Osteocyte (in vitro differentiated cells): Measurements from ENCODE around the gene KCNIP4. TPM values are rescaled to one million over a fixed set of nuclear protein-coding genes. Genes with fewer than 3 reads are reported as not detected.
"Not testable (repeated sequence)": the region's sequence is repeated elsewhere in the genome, so short reads cannot be mapped to it uniquely, and the experiment has no call there.

Experiments used
- DNase-seq: peaks from one replicate; pipeline ENCODE4 v3.0.0; 2021; ENCODE audit warnings: mixed read lengths; ENCODE audit not compliant: unreplicated experiment; ENCODE audit errors: extremely low spot score
- H3K27ac Mint-ChIP-seq: one replicate; pipeline ENCODE4 v1.8.0; 2021; ENCODE audit warnings: mild to moderate bottlenecking, mixed read lengths; ENCODE audit not compliant: unreplicated experiment
- H3K27me3 Mint-ChIP-seq: one replicate; pipeline ENCODE4 v1.8.0; 2021; ENCODE audit warnings: mixed read lengths; ENCODE audit not compliant: unreplicated experiment
- H3K36me3 Mint-ChIP-seq: one replicate; pipeline ENCODE4 v1.8.0; 2021; ENCODE audit warnings: mixed read lengths; ENCODE audit not compliant: unreplicated experiment
- H3K4me1 Mint-ChIP-seq: one replicate; pipeline ENCODE4 v1.8.0; 2021; ENCODE audit warnings: mixed read lengths; ENCODE audit not compliant: unreplicated experiment
- H3K4me3 Mint-ChIP-seq: one replicate; pipeline ENCODE4 v1.8.0; 2021; ENCODE audit warnings: mild to moderate bottlenecking, moderate library complexity, mixed read lengths; ENCODE audit not compliant: unreplicated experiment
- H3K9me3 Mint-ChIP-seq: one replicate; pipeline ENCODE4 v1.8.0; 2021; ENCODE audit warnings: mixed read lengths; ENCODE audit not compliant: unreplicated experiment
- CTCF ChIP-seq: fragments of 200-600 bp; sonication (generic); IDR thresholded peaks from 2 replicates; pipeline ENCODE4 v1.5.0; 2021; ENCODE audit warnings: antibody characterized with exemption, mild to moderate bottlenecking, moderate library complexity
- total RNA-seq: library from RNA; stranded (reverse); gene quantifications from 2 replicates; pipeline ENCODE4 v1.2.1, GENCODE V29; 2021

The KCNIP4 gene
- total RNA-seq, 1 donor from 2014 or later: 0.24 TPM

- H3K4me3 Mint-ChIP-seq: no peak overlapping the region
- no peak for TF ChIP-seq CTCF
- DNase-seq: no peak
- no peaks in the 10 kb centered on the region for H3K36me3 Mint-ChIP-seq
- H3K27ac Mint-ChIP-seq: no peak overlapping the region
- H3K27me3 Mint-ChIP-seq: no peaks in the 10 kb centered on the region
- peaks cover 4% of the 10 kb centered on the region for H3K9me3 Mint-ChIP-seq
- H3K4me1 Mint-ChIP-seq: no peaks in the 10 kb centered on the region
Measured at GRCh38 chr4:21366312-21366711, 582.3 kb downstream of the KCNIP4 start.

GRCh38 chr4:21363701-21364100 is 584.9 kb downstream of the KCNIP4 start:
- no peak for DNase-seq
- H3K27ac Mint-ChIP-seq: no peak overlapping the region
- no peaks in the 10 kb centered on the region for H3K36me3 Mint-ChIP-seq
- no peaks in the 10 kb centered on the region for H3K4me1 Mint-ChIP-seq
- TF ChIP-seq CTCF: no peak
- no peak overlapping the region for H3K4me3 Mint-ChIP-seq
- H3K9me3 Mint-ChIP-seq: peaks cover 4% of the 10 kb centered on the region
- no peaks in the 10 kb centered on the region for H3K27me3 Mint-ChIP-seq

- peaks cover 38% of the 10 kb centered on the region for H3K9me3 Mint-ChIP-seq
- not testable (repeated sequence) for H3K4me1 Mint-ChIP-seq, H3K27ac Mint-ChIP-seq, H3K4me3 Mint-ChIP-seq, H3K36me3 Mint-ChIP-seq, H3K27me3 Mint-ChIP-seq, DNase-seq
Measured at GRCh38 chr4:21352354-21352753, 596.2 kb downstream of the KCNIP4 start.

GRCh38 chr4:21347142-21347541 is 601.4 kb downstream of the KCNIP4 start:
- Mint-ChIP-seq H3K27ac (no peak overlapping the region), H3K4me3 (no peak overlapping the region), H3K9me3 (peaks cover 11% of the 10 kb centered on the region), H3K36me3 (no peaks in the 10 kb centered on the region), H3K4me1 (no peaks in the 10 kb centered on the region), H3K27me3 (no peaks in the 10 kb centered on the region)
- no peak for DNase-seq
- TF ChIP-seq CTCF: no peak

- DNase-seq: no peak
- Mint-ChIP-seq H3K9me3 (peaks cover 37% of the 10 kb centered on the region), H3K27ac (no peak overlapping the region), H3K27me3 (no peaks in the 10 kb centered on the region), H3K4me1 (no peaks in the 10 kb centered on the region), H3K4me3 (no peak overlapping the region), H3K36me3 (no peaks in the 10 kb centered on the region)
- no peak for TF ChIP-seq CTCF
Measured at GRCh38 chr4:21327976-21328700, 620.4 kb downstream of the KCNIP4 start.
